ENCODE data around the gene TRABD2B.

DNA sequence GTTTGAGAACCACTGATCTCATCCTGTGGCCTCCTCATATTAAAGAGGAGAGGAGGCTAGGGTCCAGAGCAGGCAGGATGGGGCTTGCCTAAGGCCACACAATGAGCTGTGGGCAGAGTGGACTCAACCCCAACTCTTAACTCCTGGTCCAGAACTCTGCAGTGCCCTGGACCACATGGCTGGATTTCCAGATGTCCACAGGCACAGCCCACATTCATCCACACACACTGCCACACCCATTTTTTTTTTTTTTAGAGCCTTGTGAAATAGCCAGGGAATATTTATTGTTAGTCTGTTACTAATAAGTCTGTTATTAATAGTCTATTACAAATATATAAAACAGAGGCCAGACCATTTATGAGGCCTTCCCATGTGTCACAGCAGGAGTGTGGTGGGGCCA, 192.2 kb downstream of the TRABD2B start:
- TF ChIP-seq POLR2AphosphoS5 (IDR thresholded peaks at IDR 0.05), result no peak
- TF ChIP-seq, protein P1, sequence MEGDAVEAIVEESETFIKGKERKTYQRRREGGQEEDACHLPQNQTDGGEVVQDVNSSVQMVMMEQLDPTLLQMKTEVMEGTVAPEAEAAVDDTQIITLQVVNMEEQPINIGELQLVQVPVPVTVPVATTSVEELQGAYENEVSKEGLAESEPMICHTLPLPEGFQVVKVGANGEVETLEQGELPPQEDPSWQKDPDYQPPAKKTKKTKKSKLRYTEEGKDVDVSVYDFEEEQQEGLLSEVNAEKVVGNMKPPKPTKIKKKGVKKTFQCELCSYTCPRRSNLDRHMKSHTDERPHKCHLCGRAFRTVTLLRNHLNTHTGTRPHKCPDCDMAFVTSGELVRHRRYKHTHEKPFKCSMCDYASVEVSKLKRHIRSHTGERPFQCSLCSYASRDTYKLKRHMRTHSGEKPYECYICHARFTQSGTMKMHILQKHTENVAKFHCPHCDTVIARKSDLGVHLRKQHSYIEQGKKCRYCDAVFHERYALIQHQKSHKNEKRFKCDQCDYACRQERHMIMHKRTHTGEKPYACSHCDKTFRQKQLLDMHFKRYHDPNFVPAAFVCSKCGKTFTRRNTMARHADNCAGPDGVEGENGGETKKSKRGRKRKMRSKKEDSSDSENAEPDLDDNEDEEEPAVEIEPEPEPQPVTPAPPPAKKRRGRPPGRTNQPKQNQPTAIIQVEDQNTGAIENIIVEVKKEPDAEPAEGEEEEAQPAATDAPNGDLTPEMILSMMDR (IDR thresholded peaks at IDR 0.05), result no peak
- TF ChIP-seq POLR2A (IDR thresholded peaks at IDR 0.05), result no peak

Measured in breast epithelium (tissue), 3 donors.